Neuron (in vitro differentiated cells): ENCODE results near the gene BTAF1.
A peak's percentile ranks its signal among the peaks of the same experiment; 100 is the strongest.
"Not testable (repeated sequence)": the region's sequence is repeated elsewhere in the genome, so short reads cannot be mapped to it uniquely, and the experiment has no call there.

Experiments used
- H2AFZ ChIP-seq: one replicate; pipeline ENCODE4 v1.6.1; 2013; ENCODE audit warnings: low read depth, mild to moderate bottlenecking, inconsistent platforms, low read length, moderate library complexity
- H3K27me3 ChIP-seq: one replicate; pipeline ENCODE4 v1.6.1; 2013; ENCODE audit warnings: low read length; ENCODE audit not compliant: insufficient read depth
- H3K36me3 ChIP-seq: one replicate; pipeline ENCODE4 v1.6.1; 2013; ENCODE audit warnings: low read length; ENCODE audit not compliant: insufficient read depth
- H3K4me1 ChIP-seq: one replicate; pipeline ENCODE4 v1.6.1; 2013; ENCODE audit warnings: low read length; ENCODE audit not compliant: insufficient read depth
- H3K4me3 ChIP-seq: 2 replicates; pipeline ENCODE4 v1.5.1; 2013; ENCODE audit warnings: mild to moderate bottlenecking, low read length, moderate library complexity
- H3K9me3 ChIP-seq: one replicate; pipeline ENCODE4 v1.6.1; 2013; ENCODE audit warnings: low read length

Gene BTAF1

DNA sequence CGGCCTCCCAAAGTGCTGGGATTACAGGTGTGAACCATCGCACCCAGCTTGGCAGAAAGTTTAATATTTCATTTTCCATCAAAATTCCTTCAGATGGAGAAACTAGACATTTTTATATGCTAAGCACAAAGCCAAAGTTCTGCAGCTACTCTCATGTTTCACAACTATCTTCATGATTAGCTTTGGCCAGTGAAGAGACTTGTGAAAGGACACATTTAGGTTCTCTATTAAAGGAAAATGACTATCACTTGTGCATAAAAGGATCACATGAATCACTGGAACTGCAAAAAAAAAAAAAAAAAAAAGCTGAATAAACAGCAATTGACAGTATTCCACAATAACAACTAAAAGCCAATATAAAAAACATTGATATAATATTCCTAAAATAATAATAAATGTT lies 30.5 kb upstream of the BTAF1 start:
- Histone ChIP-seq H3K27me3 (no peaks in the 10 kb centered on the region), H3K4me1 (peaks cover 21% of the 10 kb centered on the region), H2AFZ (no peak overlapping the region), H3K4me3 (no peak overlapping the region), H3K36me3 (no peaks in the 10 kb centered on the region), H3K9me3 (no peaks in the 10 kb centered on the region)

DNA sequence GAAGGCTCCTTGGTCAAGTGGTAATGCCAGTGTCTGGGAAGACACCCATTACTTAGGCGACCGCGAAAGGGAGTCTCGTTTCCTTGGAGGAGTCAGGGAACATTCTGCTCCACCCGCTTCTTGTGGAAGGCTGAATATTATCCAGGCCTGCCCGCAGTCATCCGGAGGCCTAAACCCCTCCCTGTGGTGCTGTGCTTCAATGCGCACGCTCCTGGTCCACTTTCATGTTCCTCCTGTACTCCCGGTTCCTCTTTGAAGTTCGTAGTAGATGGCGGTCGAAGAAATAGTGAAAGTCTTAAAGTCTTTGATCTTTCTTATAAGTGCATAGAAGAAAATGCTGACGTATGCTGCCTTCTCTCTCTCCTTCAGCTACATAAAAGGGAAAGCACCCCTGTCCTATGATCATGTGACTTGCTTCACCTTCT lies 29.3 kb upstream of the BTAF1 start:
- H3K9me3 ChIP-seq, H3K4me3 ChIP-seq, H2AFZ ChIP-seq, H3K27me3 ChIP-seq, H3K36me3 ChIP-seq: not testable (repeated sequence)
- H3K4me1 ChIP-seq, result peaks cover 20% of the 10 kb centered on the region

DNA sequence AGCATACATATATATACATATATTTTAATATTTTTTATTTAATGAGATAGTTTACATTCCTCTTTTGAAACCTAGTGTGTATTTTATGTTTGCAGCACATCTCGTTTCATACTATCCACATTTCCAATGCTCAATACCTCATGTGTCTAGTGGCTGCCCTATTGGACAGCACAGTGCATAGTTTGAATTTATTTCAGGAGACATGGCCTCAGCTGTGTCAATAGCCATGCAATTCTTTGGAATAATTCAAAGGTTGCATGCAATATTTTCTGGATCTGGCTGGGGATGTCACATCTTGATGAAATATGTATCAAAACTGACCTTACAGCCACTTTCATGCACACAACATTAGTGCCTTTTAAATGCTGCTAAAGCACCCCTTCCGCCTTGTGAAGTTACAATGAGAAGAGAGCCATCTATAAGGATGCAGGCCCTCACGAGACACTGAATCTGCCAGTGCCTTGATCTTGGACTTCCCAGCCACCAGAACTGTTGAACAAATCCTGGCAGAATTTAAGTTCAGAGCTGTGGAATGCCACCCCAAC lies 27.3 kb upstream of the BTAF1 start:
- no peak overlapping the region for H3K4me3 ChIP-seq
- H3K36me3 ChIP-seq, result no peaks in the 10 kb centered on the region
- H3K27me3 ChIP-seq, result no peaks in the 10 kb centered on the region
- peaks cover 20% of the 10 kb centered on the region for H3K4me1 ChIP-seq
- H3K9me3 ChIP-seq, result no peaks in the 10 kb centered on the region
- H2AFZ ChIP-seq, result no peak overlapping the region

DNA sequence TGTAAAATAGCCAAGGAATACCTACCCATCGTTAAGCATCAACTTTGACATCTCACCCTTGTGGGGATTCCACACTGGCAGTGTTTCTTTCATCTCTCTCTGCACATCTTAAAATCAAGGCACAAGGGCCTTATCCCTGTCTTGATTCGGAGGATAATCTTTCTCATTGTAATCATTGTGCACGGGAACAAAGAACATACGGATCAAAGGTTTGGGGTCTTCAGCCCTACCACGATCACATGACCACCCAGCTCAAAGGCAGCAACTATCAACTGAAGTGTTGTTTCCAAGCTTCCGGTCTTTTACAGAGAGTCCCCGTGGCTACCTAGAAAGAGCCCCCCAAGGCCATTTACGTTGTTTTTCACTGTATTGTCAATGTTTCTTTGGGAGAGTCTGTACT lies 26.1 kb upstream of the BTAF1 start:
- H3K27me3 ChIP-seq, result no peaks in the 10 kb centered on the region
- H3K4me3 ChIP-seq, result peak overlapping the region; percentile 31
- H3K9me3 ChIP-seq, result no peaks in the 10 kb centered on the region
- H3K36me3 ChIP-seq, result no peaks in the 10 kb centered on the region
- H2AFZ ChIP-seq, result no peak overlapping the region
- H3K4me1 ChIP-seq, result peaks cover 21% of the 10 kb centered on the region

DNA sequence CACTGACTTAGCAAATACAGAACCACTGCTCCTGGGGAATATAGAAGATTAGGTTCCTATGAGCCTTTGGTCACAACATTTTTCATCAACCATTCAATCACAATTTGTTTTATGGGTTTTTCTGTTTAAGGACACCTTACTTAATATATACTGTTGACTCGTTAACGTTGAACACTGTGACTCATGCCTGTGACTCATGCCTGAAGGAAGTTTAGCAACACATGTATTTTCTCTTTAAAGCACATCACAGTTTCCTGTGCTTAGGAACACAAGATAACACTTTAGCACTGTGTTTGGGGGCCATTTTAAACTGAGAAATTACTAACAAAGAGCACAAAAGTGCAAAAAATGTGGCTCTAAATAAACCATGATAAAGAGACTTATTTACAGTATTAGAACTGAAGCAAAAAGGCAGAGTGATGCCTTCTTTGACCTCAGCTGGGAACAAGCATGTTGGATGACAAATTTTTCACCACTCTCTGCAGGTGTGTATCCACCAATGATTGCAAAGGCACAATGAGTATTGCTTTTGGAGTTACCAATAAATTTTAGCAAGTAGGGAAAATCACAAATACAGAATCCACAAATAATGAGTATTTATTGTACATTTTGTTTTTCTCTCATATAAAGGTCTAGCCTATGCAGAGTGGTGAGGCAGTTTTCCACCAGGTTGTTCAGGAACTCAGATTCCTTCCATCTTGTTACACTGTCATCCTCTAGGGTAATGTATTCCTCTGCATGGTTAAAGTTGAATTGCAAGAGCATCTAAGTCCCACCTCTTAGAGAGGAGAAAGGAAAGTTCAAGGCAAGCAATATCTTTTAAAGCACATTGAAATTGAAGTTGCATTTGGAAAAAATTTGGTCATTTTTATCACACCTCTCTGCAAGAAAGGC lies 21.5 kb upstream of the BTAF1 start:
- Histone ChIP-seq H3K4me3 (no peak overlapping the region), H3K9me3 (peaks cover 6% of the 10 kb centered on the region), H3K4me1 (peaks cover 23% of the 10 kb centered on the region), H2AFZ (no peak overlapping the region), H3K36me3 (peaks cover 14% of the 10 kb centered on the region), H3K27me3 (no peaks in the 10 kb centered on the region)

DNA sequence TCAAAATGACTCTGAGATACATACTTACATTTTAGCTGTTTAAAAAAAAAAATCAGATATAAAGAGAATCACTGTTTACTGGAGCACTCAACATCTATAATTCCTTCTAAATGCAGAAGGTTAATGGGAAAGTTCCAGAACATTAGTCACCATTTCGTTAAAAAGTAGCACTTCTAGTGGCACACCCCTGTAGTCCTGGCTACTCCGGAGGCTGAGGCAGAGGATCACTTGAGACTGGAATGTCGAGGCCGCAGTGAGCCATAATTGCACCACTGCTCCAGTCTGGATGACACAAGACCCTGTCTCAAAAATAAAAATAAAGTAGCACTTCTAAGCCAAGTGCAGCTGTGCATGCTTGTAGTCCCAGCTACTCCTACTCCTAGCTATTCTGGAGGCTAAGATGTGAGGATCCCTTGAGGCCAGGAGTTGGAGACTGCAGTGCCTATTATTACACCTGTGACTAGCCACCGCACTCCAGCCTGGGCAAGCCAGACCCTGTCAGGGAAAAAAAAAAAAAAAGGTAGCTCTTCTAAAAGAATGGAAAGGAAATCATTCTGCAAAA lies 16.5 kb upstream of the BTAF1 start:
- peaks cover 21% of the 10 kb centered on the region for H3K36me3 ChIP-seq
- H3K4me3 ChIP-seq, result peak overlapping the region; percentile 84
- H3K4me1 ChIP-seq, result peaks cover 26% of the 10 kb centered on the region
- H3K9me3 ChIP-seq, result peaks cover 6% of the 10 kb centered on the region
- no peaks in the 10 kb centered on the region for H3K27me3 ChIP-seq
- H2AFZ ChIP-seq, result no peak overlapping the region

DNA sequence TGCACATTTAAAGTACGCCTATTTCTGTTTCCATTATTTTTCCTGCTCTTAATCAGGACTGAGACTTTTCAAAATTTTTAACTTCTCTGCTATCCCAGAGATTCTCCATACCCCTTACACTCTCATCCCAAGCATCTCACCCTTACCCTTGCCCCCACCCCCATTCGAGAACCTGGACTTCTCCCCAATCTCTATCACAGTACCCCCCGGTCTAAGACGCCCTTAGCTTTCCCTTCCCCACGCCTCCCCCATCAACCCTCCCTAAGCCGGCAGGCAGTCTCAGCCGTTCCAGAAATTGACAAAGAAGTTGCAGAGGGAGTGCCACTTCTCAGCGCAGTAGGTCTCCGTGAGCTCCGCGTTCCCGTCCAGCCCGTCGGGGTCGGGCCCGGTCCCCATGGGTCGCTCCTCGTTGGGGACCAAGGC lies 15.6 kb upstream of the BTAF1 start:
- H3K4me3 ChIP-seq, result peak overlapping the region; percentile 84
- H3K9me3 ChIP-seq, result peaks cover 6% of the 10 kb centered on the region
- no peak overlapping the region for H2AFZ ChIP-seq
- H3K4me1 ChIP-seq, result peaks cover 21% of the 10 kb centered on the region
- H3K36me3 ChIP-seq, result peaks cover 21% of the 10 kb centered on the region
- H3K27me3 ChIP-seq, result no peaks in the 10 kb centered on the region

DNA sequence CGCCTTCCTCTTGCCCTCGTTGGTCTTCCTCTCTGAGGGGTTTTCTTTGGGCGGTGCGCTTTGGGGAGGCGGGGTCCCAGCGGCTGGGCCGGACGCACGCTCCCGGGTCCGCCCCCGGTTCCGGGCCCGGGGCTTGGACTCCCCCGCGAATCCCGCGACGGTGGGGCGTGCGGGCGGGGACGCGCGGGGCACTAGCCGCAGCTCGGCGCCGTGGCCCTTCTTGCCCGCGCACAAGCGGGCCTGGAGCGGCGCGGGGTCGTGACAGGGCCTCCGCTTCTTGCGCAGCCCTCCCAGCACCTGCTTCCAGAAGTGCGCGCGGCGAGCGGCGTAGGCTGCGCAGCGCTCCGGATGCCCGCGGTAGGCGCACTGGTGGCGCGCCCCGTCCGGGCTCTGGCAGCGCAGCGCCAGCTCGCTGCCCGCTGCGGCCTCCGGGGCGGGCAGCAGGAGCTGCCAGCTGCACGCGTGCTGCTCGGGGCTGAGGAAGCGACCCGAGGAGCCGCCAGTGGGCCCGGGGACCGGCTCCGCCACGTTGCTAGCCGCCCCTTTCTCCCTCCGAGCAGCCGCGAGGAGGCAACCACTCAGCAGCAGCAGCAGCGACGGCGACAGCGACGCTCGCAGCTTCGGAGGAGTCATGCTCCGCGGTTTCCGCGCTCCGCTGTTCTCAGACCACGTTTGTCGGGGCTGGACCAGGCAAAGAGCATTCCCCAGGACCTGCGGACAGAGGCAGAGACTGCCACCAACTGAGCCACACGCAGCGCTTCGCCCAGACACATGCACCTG lies 15.0 kb upstream of the BTAF1 start:
- peaks cover 21% of the 10 kb centered on the region for H3K4me1 ChIP-seq
- peaks cover 21% of the 10 kb centered on the region for H3K36me3 ChIP-seq
- H3K9me3 ChIP-seq, result peaks cover 6% of the 10 kb centered on the region

DNA sequence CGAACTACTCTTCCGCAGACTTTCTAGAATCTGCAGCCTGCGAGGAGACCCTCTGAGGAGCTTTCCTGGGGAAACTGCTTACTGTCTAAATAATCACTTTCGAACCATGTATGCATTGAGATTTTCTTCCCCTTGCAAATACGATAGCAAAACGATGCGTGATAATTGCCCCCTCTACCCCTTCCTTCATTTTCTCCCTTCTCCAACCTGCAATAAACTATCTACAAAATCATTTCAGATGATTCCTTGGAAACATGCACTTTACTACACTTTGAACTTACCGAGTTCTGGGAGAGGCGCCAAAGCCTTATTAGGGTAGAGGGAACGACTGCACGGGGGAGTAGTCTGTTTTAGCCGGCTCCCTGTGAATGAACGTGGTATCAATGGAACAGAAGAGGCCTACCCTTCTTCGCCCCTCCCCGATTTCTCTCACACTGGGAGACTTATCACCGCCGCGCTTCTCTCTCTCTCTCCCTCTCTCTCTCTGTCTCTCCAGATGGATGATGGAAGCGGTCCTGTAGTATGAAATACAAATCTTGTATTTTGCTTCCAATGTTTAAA lies 14.4 kb upstream of the BTAF1 start, which contains the start of gene FGFBP3:
Gene FGFBP3, minus strand, starts transcription at position 370 of the 561 bp plus-strand sequence. CDS start 517 bp downstream, outside the sequence.
- Histone ChIP-seq H3K9me3 (peaks cover 6% of the 10 kb centered on the region), H3K36me3 (peaks cover 21% of the 10 kb centered on the region), H3K27me3 (no peaks in the 10 kb centered on the region), H3K4me3 (peak within 1 kb of the TSS; percentile 84), H2AFZ (peak within 1 kb of the TSS; percentile 54), H3K4me1 (peaks cover 21% of the 10 kb centered on the region)

More for the DNA sequence above, 15.0 kb upstream of the BTAF1 start:
- H3K27me3 ChIP-seq, result no peaks in the 10 kb centered on the region
- peak overlapping the region; percentile 54 for H2AFZ ChIP-seq
- H3K4me3 ChIP-seq, result peak overlapping the region; percentile 84

DNA sequence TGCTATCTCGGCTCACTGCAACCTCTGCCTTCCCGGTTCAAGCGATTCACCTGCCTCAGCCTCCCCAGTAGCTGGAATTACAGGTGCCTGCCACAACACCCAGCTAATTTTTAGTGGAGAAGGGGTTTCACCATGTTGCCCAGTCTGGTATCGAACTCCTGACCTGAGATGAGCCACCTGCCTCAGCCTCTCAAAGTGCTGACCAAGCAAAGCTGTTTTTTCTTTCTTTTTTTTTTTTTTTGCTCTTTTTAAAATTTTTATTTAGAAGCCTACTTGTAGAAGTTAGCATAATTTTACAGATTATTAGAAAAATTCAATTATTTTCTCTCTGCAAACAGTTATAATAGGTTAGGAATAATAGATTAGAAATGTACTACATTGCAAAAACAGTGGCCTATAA lies 13.1 kb upstream of the BTAF1 start:
- Histone ChIP-seq H3K9me3 (peaks cover 6% of the 10 kb centered on the region), H3K36me3 (peaks cover 21% of the 10 kb centered on the region), H3K4me3 (no peak overlapping the region), H2AFZ (no peak overlapping the region), H3K27me3 (no peaks in the 10 kb centered on the region), H3K4me1 (peaks cover 21% of the 10 kb centered on the region)

DNA sequence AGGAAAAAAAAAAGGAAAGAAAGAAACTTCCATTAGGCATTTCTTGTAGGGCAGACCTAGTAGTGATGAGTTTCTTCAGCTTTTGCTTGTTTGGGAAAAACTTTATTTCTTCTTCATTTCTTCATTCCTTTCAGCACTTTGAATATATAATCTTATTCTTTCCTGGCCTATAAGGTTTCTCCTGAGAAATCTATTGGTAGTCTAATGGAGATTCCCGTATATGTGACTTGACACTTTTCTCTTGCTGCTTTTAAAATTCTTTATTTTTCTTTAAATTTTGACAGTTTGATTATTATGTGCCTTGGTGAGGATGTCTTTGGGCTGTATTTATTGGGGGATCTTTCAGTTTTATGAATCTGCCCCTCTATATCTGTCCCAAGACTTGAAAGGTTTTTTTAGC lies 3.9 kb upstream of the BTAF1 start:
- Histone ChIP-seq H3K4me1 (no peaks in the 10 kb centered on the region), H2AFZ (no peak overlapping the region), H3K4me3 (no peak overlapping the region), H3K36me3 (no peaks in the 10 kb centered on the region), H3K9me3 (no peaks in the 10 kb centered on the region), H3K27me3 (no peaks in the 10 kb centered on the region)

DNA sequence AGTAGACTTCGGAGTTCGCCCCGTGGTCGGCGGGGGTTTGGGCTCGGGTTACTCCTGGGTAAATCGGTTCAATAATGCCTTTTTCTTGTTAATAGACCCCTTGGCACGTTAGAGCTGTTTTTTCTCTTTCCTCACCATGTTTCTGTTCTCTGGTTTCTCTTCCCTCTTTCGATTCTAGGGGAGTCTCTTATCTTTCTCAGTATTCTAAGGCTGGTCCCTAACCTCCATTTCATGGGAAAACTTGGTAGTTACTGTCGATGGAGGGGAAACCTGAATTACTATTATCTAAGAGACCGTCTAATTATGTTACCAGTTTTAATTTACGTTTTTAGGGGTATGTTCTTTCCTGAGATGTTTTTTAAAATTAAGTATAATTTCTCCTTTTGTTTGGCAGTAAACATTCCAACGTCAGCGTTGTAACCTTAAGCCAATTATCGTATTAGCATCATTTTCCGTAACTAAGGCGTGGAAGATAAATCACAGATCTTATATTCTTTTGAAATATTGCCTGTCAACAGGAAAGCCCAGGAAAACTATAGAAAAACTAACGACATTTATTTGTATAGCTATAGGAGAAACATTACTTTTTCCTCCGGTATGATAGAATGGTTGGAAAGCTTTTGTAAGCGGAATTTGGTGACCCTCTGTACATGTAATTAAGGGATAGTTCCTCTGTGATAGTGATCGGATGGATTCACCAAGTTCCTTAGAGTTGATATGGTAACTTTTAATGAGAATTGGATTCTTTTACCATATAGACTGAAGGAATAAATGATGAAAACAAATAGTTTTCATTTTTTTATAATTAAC lies 847 bp downstream of the BTAF1 start:
- Histone ChIP-seq H3K36me3 (peaks cover 11% of the 10 kb centered on the region), H3K4me3 (peak overlapping the region; percentile 57), H3K27me3 (no peaks in the 10 kb centered on the region), H3K4me1 (peaks cover 13% of the 10 kb centered on the region), H2AFZ (peak overlapping the region; percentile 4), H3K9me3 (no peaks in the 10 kb centered on the region)
